DMS114 treated with DMSO at 0.1 percent for 48 hours (cell line): ENCODE results near the gene CBX2.

Source experiments
- DNase-seq: peaks from one replicate; lab custom pipeline; 2025; ENCODE audit not compliant: unreplicated experiment; lab: John Stamatoyannopoulos, UW

Gene CBX2

GRCh38 chr17:79799174-79799537 lies 21.2 kb downstream of the CBX2 start:
- DNase-seq = no peak

GRCh38 chr17:79799538-79800324 lies 21.8 kb downstream of the CBX2 start:
- no peak for DNase-seq

- no peak for DNase-seq
Observed at GRCh38 chr17:79800325-79801155, 22.6 kb downstream of the CBX2 start.

- no peak for DNase-seq
Observed at GRCh38 chr17:79801156-79802038, 23.4 kb downstream of the CBX2 start.

GRCh38 chr17:79802039-79802735 lies 24.2 kb downstream of the CBX2 start:
- no peak for DNase-seq

- DNase-seq = no peak
Observed at GRCh38 chr17:79802736-79803420, 24.9 kb downstream of the CBX2 start.

GRCh38 chr17:79803421-79803996 lies 25.6 kb downstream of the CBX2 start:
- no peak for DNase-seq

- DNase-seq = no peak
Observed at GRCh38 chr17:79803997-79804855, 26.3 kb downstream of the CBX2 start.

- no peak for DNase-seq
Observed at GRCh38 chr17:79804856-79805696, 27.1 kb downstream of the CBX2 start.

- DNase-seq = no peak
Observed at GRCh38 chr17:79806446-79806760, 28.5 kb downstream of the CBX2 start.

- DNase-seq = no peak
Observed at GRCh38 chr17:79806863-79807720, 29.1 kb downstream of the CBX2 start.

- no peak for DNase-seq
Observed at GRCh38 chr17:79808763-79809529, 31.0 kb downstream of the CBX2 start.

GRCh38 chr17:79809530-79810129 lies 31.7 kb downstream of the CBX2 start:
- no peak for DNase-seq

- peak; percentile 71 for DNase-seq
Observed at GRCh38 chr17:79810130-79811010, 32.4 kb downstream of the CBX2 start.
